ENCODE measurements around the gene TOX3.

TOX3 gene

GRCh38 chr16:52451971-52452421 lies 94.9 kb downstream of the TOX3 start:
- DNase-seq (ENCODE audit: low read depth), result no peak

DNA sequence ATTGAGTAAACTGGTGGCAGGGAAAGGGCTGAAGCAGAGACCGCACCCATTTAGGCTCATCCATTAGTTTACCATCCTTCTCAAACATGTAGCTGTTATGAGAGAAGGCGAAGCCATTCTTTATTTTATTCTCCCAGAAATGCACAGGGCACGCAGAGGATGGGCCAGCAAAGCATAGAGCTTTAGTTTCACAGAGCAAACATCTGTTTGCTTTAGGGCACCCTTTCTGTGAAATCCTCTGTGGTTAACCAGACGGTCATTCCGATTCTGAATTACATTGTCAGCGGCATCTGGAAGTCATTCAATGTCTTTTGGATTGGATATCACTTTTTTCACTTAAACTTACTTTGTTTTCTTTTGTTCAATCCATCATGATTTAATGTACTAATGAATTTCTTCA lies 96.0 kb downstream of the TOX3 start:
- no peak for DNase-seq (ENCODE audit: low read depth)

GRCh38 chr16:52450241-52450640 lies 96.7 kb downstream of the TOX3 start:
- no peak for DNase-seq (ENCODE audit: low read depth)

DNA sequence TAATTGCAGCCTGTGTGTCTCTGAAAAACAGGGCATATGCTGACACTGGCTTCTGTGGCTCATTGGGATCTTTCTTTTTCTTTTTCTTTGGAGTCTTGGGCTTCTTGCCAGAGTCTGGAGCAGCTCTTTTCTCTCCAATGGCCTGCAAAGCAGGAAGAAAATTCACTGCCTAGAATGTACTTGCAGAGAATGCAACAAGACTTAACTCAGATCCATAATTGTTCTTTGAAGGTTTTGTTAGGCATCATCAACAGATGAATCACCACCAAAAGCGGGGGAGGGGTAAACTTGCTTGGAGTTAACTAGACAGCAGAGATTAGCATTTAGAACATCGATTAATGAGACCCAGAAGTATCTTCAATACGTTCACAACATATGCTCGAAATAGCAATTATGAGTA lies 100.9 kb downstream of the TOX3 start:
- DNase-seq (ENCODE audit: low read depth), result no peak

DNA sequence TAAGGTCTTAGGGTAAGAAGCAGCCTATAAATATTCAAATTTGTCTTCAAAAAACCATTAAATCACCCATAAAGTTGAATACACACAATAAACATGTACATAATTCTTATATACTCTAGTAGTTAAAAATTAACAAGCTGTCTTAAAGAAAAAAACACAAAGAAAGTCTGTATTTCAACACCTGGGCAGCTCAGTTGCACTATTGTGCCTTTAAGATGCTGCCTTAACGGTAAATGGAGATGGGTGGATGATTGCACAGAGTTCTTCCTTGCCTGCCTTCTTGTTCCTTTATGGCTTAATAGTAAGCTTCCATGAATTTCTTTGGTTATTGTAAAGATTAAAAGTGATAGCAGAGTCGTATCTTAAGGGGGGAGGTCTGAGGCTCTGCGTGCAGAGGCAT lies 105.1 kb downstream of the TOX3 start:
- no peak for DNase-seq (ENCODE audit: low read depth)

GRCh38 chr16:52440248-52440647 lies 106.7 kb downstream of the TOX3 start:
- no peak for DNase-seq (ENCODE audit: low read depth)

DNA sequence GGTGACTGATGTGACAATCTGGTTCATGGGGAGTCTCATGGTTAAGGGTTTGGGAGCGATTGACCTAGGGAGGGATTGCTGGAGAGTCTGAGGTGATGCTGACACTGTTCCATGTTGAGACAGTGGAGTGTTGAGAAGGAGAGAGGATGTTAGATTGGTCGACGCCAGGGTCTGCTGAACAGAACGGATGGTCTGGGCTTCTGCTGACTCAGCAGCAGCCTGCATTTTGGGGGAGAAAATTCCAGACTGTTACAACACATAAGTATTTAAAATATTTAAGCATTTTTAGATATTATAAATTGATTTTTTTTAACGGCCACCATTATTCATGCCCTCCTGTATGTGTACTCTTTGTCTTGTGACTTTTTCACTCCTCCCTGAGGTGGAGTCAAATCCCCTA lies 107.2 kb downstream of the TOX3 start:
- no peak for DNase-seq (ENCODE audit: low read depth)

DNA sequence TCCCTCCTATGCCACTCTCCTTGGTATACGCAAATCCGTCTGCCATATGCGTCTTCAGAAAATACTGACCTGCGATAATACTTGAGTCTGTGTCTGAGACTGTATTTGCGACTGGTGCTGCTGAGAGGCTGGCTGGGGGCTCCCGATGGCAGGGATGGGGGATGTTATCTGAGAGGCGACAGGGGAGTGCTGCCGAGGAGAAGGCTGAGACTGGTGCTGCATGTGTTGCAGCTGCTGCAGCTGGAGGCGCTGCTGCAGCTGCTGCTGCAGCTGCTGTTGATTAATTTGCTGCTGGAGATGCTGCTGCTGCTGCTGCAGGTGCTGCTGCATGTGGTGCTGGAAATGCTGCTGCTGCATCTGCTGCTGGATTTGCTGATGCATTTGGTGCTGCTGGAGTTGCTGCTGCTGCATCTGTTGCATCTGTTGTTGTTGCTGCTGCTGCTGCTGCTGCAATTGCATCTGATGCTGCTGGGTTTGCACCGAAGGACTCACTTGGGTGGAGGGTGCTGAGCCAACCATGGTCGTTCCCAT lies 107.7 kb downstream of the TOX3 start:
- no peak for DNase-seq (ENCODE audit: low read depth)

DNA sequence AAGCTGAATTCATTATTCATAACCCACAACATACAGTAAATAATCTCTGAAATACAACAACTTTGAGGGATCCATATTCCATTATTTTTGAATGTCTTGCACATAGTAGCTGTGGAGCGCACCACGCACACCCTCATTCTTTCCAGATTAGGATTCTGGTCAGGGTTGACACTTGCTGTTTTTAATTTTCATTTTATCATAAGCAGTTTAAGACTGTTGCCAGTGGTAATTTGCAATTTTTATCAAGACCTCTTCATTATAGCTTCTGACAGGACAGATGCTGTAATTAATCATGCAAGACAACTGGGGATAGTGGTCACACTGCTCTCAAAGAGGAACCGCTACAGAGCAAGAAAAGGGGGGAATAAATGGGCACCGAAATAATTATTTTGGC lies 109.7 kb downstream of the TOX3 start:
- no peak for DNase-seq (ENCODE audit: low read depth)

DNA sequence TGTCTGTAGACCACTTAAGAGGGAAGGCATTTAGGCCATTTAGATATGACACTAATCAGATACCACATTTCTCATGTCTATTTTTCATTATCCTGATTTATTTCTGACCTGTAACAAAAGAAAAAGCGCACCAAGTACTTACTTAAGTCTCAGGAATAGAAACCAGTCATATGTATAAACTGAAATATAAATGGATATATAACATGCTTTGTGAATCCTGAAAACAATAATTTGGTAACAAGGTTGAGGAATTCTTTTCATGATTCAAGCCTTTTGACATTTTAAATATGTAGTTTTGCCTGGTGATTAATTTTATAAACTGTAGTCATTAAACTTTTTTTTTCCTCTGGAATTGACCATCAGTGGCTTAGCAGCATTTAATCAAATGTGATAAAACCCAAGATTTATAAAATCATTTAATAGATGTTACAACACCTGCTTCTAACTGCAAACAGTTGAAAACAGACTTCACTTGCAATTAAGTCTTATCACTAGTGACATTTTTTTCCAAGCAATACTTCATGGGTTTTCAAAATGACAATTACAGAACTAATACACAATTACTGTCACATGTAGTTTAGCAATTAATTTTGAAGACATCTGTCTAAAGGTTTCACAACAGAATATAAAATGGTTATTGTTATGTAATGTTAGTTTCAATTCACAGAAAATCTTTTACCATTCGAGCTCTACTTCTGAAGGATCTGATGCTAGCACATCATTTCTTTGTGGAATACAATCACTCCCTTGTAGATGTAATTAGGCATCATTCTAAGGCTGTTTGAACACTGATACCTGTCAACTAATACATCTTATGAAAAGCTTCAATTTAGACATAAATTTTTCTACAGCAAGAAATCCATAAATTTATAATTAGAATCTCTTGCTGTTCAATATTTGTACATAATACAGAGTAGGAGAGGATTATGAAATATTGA lies 110.3 kb downstream of the TOX3 start:
- DNase-seq (ENCODE audit: low read depth), result no peak

DNA sequence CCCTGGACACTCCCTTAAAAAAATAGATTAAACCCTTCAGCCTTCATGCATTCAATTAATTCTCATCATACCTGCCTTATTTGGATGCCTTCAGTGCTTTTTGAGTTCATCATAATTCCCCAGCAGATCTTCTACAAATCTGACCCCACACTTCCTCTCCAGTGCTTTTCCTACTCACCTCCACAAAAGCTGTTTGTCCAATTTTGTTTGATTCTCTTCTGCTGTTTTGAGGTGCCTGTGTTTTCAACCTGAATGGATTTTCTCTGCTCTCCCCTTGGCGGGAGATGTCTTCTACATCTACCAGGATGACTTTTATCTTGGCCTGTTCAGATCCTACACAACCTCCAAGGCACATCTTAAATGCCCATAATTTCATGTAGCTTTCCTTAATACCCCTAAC lies 112.7 kb downstream of the TOX3 start:
- DNase-seq (ENCODE audit: low read depth), result no peak

- no peak for DNase-seq (ENCODE audit: low read depth)
Observed at GRCh38 chr16:52433643-52434042, 113.3 kb downstream of the TOX3 start.

DNA sequence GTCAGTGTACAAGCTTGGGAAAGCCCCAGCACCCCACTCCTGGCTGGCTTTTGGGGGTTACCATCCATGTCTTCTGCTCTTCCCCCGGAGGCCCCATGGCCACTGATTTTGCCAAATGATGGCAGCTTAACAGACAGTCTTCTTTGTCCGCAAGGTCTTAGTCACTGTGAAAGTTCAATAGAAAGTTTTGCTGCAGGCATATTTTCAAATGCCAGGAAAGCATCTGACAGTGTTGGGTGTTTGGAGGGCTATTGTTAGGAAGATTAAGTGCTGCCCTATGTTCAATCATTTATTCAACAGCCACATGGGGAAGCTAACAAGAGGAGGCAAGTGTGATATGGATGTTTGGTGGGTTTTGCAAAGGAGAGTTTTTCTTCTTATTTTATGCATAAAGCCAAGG lies 122.4 kb downstream of the TOX3 start:
- no peak for DNase-seq (ENCODE audit: low read depth)

- DNase-seq (ENCODE audit: low read depth), result no peak
Observed at GRCh38 chr16:52422307-52422706, 124.6 kb downstream of the TOX3 start.

DNA sequence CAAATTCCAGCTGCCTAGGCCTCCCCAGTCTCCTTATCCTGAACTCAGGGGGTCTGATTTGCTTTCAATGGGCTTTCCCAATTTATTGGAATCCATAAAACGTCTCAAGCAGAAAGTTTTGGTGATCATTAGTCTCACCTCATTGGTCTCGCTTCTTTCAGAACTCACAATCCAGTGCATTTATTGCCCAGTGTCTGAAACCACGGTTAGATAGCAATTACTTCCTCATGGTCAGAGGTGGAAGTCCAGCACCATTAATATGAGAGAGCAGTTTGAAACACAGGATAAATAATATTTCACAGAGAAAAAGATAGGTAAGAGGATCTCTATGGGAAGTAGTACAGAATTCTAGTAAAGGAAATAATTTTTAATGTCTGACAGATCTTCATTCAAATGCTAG lies 128.7 kb downstream of the TOX3 start:
- no peak for DNase-seq (ENCODE audit: low read depth)

- DNase-seq (ENCODE audit: low read depth), result no peak
Observed at GRCh38 chr16:52416888-52417287, 130.1 kb downstream of the TOX3 start.

GRCh38 chr16:52411011-52411410 lies 135.9 kb downstream of the TOX3 start:
- DNase-seq (ENCODE audit: low read depth), result no peak

DNA sequence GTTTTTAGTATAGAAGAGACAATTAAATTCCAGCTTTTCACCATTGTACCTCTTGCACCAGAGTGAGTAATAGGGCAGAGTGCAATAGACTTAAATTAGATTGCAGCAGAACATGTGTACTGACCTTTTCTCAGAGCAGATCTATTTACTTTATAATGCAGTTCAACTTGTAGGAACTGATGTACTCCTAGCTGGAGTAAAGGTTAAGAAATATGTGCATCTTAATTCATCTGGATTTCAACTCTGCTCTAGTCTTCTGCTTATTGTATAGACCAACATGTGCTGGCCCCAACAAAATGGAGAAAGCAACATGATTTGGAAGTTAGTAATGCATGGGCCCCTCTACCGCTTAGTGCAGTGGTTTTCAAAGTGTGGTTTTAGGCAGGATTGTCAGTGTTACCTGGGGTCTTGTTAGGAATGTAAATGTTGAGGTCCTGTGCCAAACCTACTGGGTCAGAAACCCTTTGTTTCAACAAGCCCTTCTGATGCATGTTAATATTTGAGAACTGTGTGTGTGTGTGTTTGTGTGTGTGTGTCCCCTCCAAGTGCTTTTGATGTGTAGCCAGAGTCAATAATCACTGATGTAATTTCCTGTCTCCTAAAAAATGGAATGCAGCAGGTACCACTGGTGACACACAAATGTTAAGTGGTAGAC lies 138.6 kb downstream of the TOX3 start:
- DNase-seq (ENCODE audit: low read depth), result no peak

GRCh38 chr16:52407778-52408177 lies 139.2 kb downstream of the TOX3 start:
- DNase-seq (ENCODE audit: low read depth), result no peak

DNA sequence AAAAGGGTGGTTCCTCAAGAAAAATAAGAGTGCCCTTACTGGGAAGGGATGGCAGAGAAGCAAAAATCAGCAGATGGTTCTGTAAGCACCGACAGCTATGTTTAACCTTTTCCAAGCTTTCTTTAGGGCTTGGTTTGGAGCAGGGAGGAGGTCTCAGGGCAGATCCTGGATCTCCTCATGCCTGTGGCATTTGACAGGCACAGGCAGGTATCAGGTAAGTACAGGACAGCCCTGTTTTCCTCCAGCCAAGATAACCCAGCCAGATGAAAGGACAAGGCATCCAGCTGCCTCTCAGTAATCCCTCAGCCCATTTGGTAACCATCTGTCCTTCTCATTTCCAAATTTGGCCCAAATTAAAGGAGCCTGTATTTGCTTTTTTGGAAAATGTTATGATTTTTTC lies 141.5 kb downstream of the TOX3 start:
- DNase-seq (ENCODE audit: low read depth), result no peak

DNA sequence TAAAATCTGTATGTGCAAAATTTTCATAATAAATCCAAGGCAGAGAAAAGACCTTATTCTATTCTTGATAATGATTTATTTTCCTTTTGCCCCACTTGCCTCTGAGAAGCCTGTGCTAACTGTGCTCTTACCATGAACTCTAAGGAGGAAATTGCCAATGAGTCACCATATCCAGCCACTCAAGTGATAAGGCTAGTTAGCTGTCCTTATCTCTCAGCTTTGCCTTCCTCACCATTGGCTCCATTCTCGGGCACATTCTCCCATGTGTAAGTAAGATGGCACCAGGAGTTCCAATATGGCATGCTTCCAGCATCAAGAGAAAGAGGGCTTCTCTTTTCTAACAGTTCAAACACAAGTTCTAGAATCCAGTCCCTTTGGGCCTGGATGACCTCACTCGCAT lies 142.4 kb downstream of the TOX3 start:
- no peak for DNase-seq (ENCODE audit: low read depth)

DNA sequence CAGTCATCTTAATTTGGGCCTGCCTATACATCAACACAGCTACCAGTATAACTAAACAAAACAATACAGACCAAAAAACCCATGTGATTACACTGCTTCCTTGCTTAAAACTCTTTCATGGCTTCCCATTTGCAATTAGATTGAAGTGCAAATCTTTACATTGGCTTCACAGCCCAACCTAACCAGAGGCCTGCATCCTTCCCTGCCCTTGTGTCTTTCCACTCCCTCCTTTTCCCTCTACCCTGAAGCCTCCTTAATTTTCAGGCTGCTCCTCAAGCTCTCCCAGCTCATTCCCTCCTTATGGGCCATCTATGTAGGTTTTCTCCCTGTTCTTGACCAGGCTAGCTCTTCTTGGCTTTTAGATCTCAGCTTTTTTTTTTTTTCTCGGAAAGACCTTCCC lies 147.8 kb downstream of the TOX3 start:
- DNase-seq (ENCODE audit: low read depth), result no peak

GRCh38 chr16:52398491-52398960 lies 148.4 kb downstream of the TOX3 start:
- no peak for DNase-seq (ENCODE audit: low read depth)
